ENCODE data around the gene CAMSAP2. TPM values are rescaled to one million over a fixed set of nuclear protein-coding genes. Genes with fewer than 3 reads are reported as not detected.

Gene CAMSAP2
- total and polyA plus RNA-seq, 10 of the 15 experiments (the other 5 are each of a cell fraction or from before 2014, with no cell fraction given), result 3.9 to 19.8 (median 8.0) TPM

GRCh38 chr1:200869753-200870391 is 131.2 kb downstream of the CAMSAP2 start (continued):
- peak; percentile 40; the same call in 1 of the 2 replicates for TF ChIP-seq NKRF (conservative IDR thresholded peaks at IDR 0.05)
- no peak for TF ChIP-seq ZNF622 (IDR thresholded peaks at IDR 0.05)
- peak; percentile 75 for TF ChIP-seq TBL1XR1 (IDR thresholded peaks at IDR 0.05; ENCODE audit: low read depth, low read length)
- TF ChIP-seq NR2F1 (conservative IDR thresholded peaks at IDR 0.05), result peak; percentile 61
- TF ChIP-seq USF1 (IDR thresholded peaks at IDR 0.05; ENCODE audit: borderline replicate concordance, extremely low read length, insufficient read depth, low read depth, low read length), result no peak
- no peak for TF ChIP-seq E2F8 (IDR thresholded peaks at IDR 0.05; ENCODE audit: low read depth, partially characterized antibody)
- TF ChIP-seq, protein P1, sequence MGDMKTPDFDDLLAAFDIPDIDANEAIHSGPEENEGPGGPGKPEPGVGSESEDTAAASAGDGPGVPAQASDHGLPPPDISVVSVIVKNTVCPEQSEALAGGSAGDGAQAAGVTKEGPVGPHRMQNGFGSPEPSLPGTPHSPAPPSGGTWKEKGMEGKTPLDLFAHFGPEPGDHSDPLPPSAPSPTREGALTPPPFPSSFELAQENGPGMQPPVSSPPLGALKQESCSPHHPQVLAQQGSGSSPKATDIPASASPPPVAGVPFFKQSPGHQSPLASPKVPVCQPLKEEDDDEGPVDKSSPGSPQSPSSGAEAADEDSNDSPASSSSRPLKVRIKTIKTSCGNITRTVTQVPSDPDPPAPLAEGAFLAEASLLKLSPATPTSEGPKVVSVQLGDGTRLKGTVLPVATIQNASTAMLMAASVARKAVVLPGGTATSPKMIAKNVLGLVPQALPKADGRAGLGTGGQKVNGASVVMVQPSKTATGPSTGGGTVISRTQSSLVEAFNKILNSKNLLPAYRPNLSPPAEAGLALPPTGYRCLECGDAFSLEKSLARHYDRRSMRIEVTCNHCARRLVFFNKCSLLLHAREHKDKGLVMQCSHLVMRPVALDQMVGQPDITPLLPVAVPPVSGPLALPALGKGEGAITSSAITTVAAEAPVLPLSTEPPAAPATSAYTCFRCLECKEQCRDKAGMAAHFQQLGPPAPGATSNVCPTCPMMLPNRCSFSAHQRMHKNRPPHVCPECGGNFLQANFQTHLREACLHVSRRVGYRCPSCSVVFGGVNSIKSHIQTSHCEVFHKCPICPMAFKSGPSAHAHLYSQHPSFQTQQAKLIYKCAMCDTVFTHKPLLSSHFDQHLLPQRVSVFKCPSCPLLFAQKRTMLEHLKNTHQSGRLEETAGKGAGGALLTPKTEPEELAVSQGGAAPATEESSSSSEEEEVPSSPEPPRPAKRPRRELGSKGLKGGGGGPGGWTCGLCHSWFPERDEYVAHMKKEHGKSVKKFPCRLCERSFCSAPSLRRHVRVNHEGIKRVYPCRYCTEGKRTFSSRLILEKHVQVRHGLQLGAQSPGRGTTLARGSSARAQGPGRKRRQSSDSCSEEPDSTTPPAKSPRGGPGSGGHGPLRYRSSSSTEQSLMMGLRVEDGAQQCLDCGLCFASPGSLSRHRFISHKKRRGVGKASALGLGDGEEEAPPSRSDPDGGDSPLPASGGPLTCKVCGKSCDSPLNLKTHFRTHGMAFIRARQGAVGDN (IDR thresholded peaks at IDR 0.05), result peak; percentile 90
- TF ChIP-seq STAT1 (conservative IDR thresholded peaks at IDR 0.05), result no peak
- no peak for TF ChIP-seq SREBF2 (IDR thresholded peaks at IDR 0.05; ENCODE audit: low read length)
- TF ChIP-seq CREM (IDR thresholded peaks at IDR 0.05; ENCODE audit: low read depth), result peak; percentile 79
- TF ChIP-seq POLR2A (IDR thresholded peaks at IDR 0.05; ENCODE audit: low read depth, low read length), result no peak
- peak; percentile 30; the same call in 1 of the 2 replicates for TF ChIP-seq BACH1 (IDR thresholded peaks at IDR 0.05; ENCODE audit: borderline replicate concordance)
- no peak for TF ChIP-seq HCFC1 (IDR thresholded peaks at IDR 0.05; ENCODE audit: low read length)
- TF ChIP-seq, protein P2, sequence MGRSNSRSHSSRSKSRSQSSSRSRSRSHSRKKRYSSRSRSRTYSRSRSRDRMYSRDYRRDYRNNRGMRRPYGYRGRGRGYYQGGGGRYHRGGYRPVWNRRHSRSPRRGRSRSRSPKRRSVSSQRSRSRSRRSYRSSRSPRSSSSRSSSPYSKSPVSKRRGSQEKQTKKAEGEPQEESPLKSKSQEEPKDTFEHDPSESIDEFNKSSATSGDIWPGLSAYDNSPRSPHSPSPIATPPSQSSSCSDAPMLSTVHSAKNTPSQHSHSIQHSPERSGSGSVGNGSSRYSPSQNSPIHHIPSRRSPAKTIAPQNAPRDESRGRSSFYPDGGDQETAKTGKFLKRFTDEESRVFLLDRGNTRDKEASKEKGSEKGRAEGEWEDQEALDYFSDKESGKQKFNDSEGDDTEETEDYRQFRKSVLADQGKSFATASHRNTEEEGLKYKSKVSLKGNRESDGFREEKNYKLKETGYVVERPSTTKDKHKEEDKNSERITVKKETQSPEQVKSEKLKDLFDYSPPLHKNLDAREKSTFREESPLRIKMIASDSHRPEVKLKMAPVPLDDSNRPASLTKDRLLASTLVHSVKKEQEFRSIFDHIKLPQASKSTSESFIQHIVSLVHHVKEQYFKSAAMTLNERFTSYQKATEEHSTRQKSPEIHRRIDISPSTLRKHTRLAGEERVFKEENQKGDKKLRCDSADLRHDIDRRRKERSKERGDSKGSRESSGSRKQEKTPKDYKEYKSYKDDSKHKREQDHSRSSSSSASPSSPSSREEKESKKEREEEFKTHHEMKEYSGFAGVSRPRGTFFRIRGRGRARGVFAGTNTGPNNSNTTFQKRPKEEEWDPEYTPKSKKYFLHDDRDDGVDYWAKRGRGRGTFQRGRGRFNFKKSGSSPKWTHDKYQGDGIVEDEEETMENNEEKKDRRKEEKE (IDR thresholded peaks at IDR 0.05), result no peak
- peak; percentile 82; the same call in 1 of the 2 replicates for TF ChIP-seq ZNF217 (IDR thresholded peaks at IDR 0.05)
- no peak for TF ChIP-seq FOS (IDR thresholded peaks at IDR 0.05; ENCODE audit: borderline replicate concordance, extremely low read depth, insufficient read length)
- no peak for TF ChIP-seq NR2C2 (IDR thresholded peaks at IDR 0.05; ENCODE audit: borderline replicate concordance, control insufficient read depth, insufficient read length, low read depth)
- no peak for TF ChIP-seq KDM1A (IDR thresholded peaks at IDR 0.05; ENCODE audit: borderline replicate concordance)

All from GM12878 (cell line).